GM21717 (cell line): Measurements from ENCODE around the gene C5orf52.
"Not testable (repeated sequence)": the region's sequence is repeated elsewhere in the genome, so short reads cannot be mapped to it uniquely, and the experiment has no call there.

Experiments
- ATAC-seq: cut with Tn5 transposase; IDR thresholded peaks from one replicate; pipeline ENCODE4 v1.9.1; 2021; ENCODE audit warnings: mild to moderate bottlenecking, moderate library complexity; ENCODE audit not compliant: unreplicated experiment

Gene C5orf52

DNA sequence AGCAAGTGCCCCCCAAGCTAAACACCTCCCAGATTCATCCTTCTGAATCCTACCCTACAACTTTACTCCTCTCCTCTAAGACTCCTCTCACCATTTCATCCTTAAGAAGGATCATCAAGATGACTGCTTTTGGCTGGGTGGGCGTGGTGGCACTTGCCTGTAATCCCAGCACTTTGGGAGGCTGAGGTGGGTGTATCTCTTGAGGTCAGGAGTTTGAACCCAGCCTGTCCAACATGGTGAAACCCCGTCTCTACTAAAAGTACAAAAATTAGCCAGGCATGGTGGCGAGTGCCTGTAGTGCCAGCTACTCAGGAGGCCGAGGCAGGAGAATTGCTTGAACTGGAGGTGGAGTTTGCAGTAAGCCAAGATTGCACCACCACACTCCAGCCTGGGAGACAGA is 3.0 kb downstream of the C5orf52 start:
- not testable (repeated sequence) for ATAC-seq

- ATAC-seq: no peak
These were observed 6.6 kb downstream of the C5orf52 start for GRCh38 chr5:157677931-157678330.

DNA sequence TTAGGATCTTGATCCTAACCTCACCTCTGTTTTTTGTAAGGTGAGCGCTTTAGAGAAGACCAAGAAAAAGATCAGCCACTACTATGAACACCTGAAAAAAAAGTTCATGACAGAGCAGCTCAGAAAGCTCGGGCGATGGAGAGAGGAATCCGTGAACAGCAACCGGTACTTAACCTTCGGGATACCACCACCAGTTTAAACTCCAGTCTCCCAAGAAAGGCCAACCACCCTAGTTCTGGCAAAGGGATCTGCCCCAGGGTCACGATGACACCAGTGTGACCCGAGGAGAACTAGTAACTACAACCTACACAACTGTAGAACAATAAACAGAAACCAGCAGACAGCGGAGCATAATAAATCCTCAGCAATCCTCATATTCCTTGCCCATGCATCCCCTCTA is 8.5 kb downstream of the C5orf52 start:
- no peak for ATAC-seq

GRCh38 chr5:157680239-157680638 is 8.9 kb downstream of the C5orf52 start:
- no peak for ATAC-seq

GRCh38 chr5:157681048-157681447 is 9.7 kb downstream of the C5orf52 start:
- no peak for ATAC-seq

GRCh38 chr5:157682257-157682656 is 10.9 kb downstream of the C5orf52 start:
- no peak for ATAC-seq

DNA sequence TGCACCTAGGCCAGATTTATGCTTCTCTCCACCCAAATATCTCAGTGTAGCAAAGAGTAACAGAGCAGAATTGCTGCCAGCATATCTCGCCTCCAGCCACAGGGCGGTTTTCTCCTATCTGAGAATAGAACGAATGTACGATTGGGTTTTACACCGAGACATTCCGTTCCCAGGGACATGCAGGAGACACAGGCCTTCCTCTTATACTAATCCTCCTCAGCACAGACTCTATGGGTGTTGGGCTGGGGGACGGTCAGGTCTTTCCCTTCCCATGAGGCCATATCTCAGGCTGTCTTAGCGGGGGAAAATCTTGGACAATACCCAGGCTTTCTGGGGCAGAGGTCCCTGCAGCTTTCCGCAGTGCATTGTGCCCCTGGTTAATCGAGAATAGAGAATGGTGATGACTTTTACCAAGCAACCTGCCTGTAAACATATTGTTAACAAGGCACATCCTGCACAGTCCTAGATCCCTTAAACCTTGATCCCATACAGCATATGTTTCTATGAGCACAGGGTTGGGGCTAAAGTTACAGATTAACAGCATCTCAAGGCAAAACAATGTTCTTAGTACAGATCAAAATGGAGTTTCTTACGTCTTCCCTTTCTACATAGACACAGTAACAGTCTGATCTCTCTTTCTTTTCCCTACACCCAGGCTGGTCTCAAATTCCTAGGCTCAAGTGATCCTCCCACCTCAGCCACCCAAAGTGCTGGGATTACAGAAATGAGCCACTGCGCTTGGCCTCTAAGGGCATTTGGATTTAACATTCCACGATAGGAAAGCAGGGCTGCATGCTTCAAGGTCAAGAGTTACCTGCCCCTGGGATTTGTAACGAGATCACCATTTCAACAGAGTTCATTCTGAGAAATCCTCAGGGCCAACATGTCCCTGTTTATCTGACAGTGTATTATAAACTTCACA is 15.2 kb downstream of the C5orf52 start:
- not testable (repeated sequence) for ATAC-seq

DNA sequence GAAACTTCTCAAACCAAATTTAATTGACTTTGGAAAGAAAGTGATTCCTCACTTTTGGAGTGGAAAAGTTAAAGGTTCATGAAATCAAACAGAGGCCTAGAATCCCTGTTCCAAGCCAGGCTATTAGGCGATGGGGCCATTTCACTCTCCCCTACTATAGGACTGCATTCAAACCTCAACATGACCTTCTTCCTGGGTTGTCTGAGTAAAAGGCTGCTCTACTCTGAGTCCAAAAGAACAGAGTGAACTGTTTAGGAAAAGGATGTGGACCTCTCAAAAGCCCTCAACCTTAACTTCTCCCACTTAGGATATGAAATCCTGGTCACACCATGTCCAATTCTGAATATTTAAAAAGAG is 15.8 kb downstream of the C5orf52 start:
- ATAC-seq: no peak

DNA sequence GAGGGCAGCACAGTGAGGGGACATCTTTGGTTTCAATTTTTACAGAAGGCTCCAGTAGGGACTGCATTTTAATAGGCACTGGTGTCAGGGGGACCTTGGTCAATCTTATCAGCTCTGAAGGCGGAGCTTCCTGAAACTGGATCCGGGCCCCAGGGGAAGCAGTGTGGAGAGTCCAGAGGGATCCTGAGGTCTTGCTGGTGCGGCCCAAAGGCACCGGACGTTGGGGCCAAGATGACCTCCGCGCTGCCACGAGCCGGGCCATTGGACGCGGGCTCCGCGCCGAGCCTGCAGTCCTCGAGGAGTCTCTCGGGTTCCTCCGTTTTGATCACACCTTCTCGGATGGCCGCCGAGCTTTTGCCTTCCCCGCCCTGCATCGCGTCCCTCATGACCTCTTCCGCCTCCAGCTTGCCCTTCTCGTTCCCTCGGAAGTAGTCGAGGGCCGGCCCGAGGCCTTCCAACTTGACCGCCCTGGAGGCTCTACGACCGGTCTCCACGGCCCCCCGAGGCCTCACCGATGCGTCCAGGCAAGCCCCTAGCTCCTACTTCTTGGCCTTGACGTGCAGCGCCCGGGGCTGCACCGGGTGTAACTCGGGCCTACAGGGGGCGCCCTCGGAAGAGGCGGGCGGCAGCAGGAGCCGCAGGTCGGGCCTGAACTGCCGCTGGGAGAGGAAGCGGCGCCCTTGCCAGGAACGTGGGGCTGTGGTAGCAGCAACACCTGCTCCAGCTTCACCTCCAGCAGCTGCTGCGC is 18.8 kb downstream of the C5orf52 start:
- ATAC-seq: no peak

- ATAC-seq: no peak
These were observed 19.5 kb downstream of the C5orf52 start for GRCh38 chr5:157690690-157691433.

DNA sequence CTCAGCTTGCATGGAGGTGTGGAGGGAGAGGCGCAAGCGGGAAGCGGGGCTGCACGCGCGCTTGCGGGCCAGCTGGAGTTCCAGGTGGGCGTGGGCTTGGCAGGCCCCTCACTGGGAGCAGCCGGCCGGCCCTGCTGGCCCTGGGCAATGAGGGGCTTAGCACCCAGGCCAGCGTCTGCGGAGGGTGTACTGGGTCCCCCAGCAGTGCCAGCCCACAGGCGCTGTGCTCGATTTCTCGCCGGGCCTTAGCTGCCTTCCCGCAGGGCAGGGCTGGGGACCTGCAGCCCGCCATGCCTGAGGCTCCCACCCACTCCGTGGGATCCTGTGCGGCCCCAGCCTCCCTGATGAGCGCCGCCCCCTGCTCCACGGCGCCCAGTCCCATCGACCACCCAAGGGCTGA is 22.5 kb downstream of the C5orf52 start:
- ATAC-seq: not testable (repeated sequence)

GRCh38 chr5:157696154-157696553 is 24.8 kb downstream of the C5orf52 start:
- ATAC-seq: not testable (repeated sequence)

DNA sequence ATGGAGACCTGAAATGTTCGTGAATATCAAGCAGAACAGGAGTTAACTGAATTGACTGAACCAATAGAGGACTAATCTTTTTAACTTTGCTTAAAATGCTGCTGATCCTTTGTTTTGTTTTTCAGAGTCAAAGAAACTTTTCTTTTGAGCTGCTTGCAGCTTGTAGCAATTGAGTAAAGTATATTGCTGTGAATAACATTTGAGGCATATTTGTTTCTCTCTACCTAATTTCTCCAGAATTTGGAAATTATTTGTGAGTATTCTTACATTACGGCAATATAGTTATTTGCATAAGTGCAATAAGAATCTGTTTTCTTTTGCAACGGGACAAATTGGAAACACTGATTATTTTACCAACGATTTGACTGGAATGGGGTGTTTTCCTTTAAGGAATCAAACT is 27.3 kb downstream of the C5orf52 start:
- not testable (repeated sequence) for ATAC-seq

GRCh38 chr5:157703736-157704135 is 32.4 kb downstream of the C5orf52 start:
- ATAC-seq: no peak

GRCh38 chr5:157708866-157709265 is 37.5 kb downstream of the C5orf52 start:
- ATAC-seq: no peak

GRCh38 chr5:157709346-157709745 is 38.0 kb downstream of the C5orf52 start:
- no peak for ATAC-seq

- no peak for ATAC-seq
These were observed 39.1 kb downstream of the C5orf52 start for GRCh38 chr5:157710431-157710830.

DNA sequence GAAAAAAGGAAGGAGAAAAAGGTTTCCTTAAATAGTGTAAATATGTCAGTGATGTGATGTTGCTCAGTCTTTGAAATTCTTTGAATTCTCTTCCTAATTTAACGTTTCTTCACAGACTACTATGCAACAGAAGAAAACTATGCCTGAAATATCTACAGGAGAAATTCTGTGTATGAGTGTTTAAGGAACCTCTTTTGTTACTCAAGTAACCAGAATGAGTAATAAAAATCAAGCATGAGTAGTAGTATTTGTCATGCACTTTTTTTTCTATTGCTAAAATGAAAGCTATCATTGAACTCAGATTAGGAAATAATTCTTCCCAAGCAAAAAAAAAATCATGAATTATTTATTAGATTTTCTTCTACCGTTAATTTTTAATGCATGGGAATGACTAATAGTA is 39.5 kb downstream of the C5orf52 start:
- no peak for ATAC-seq

DNA sequence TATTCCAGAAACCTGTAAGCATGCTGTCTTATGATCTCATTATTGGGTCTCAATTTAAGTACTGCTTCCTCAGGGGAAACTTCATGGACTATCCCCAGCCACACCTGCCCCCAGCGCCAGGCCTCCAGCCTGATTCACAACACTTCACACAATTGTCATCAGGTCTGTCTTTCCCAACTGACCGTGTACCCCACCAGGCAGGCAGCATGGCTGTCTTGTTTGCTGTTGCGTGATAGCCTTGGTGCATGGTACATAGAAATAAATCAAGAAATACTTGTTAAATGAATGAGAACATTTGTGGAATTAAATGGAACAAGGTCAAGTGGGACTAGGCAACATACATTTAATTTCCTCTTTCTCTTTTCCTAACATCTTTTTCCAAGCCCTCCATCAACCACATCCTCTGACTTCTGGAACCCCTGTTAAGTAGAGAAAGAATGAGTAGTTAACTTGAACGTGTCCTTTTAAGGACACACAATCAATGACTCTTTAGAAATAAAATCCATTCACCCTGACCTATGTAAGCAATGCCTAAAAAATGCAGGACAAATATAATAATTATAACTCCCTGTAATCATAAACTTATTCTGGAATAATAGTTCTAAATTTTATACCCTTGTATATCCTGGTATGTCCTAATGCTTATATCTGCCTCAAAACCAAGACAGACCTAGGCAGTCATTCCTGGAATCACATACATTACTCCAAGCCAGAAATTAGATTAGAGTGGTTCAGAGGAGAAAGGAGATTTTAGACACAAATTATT is 42.7 kb downstream of the C5orf52 start:
- no peak for ATAC-seq

DNA sequence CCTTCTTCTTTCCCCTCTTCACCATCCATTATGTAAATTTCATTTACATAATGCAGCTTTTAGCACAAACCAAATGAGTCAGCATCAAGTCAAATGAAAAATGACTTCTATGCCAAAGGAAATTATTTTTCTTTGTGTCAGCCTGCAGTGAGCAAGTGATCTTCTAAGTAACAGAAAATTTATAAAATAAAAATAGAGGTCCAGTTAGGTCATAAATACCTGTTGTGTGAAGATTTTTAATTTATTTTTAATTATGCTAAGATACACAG is 43.2 kb downstream of the C5orf52 start:
- ATAC-seq: no peak

DNA sequence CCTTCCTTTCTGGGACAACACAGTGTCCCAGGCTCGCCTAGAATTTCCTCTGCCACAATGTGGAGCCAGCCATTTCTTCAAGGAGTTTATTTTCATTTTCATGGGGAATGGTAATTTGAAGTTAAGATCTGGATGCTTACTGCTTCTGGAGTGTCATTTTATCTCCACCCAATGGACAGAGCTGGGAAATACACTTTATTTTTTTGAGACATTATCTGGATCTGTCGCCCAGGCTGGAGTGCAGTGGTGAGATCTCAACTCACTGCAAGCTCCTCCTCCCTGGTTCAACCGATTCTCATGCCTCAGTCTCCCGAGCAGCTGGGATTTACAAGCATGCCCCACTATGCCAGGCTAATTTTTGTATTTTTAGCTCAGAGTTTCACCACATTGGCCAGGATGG is 47.2 kb downstream of the C5orf52 start:
- no peak for ATAC-seq
